MCF 10A (cell line): ENCODE data around the gene CMBL. TPM values are rescaled to one million over a fixed set of nuclear protein-coding genes. Genes with fewer than 3 reads are reported as not detected.

Source experiments
- BruUV-seq: library from RNA; stranded (reverse); fragments of 400-500 nt; replicated peaks from 2 replicates; lab custom pipeline; 2021; lab: Mats Ljungman, UMichigan
- CTCF ChIA-PET: fragments of 300-600 bp; sonication (Branson Sonifier 250); formaldehyde crosslinking; extraction: SDS; loops from one replicate; lab custom pipeline; 2021; ENCODE audit warnings: antibody characterized with exemption, inconsistent platforms; lab: Yijun Ruan, JAX
- POLR2A ChIA-PET: fragments of 300-600, 350-650 bp; sonication (Branson Sonifier 250); formaldehyde crosslinking; extraction: SDS; loops from one replicate; lab custom pipeline; 2020; ENCODE audit warnings: antibody characterized with exemption, inconsistent platforms; lab: Yijun Ruan, JAX
- DNase-seq: peaks from one replicate; pipeline ENCODE4 v3.0.0-alpha.2; 2018; ENCODE audit not compliant: unreplicated experiment
- H3K27ac Mint-ChIP-seq: one replicate; pipeline ENCODE4 v1.8.0; 2022; ENCODE audit warnings: mild to moderate bottlenecking, low read depth, mixed read lengths; ENCODE audit not compliant: unreplicated experiment
- H3K27me3 Mint-ChIP-seq: one replicate; pipeline ENCODE4 v1.8.0; 2022; ENCODE audit warnings: mixed read lengths; ENCODE audit not compliant: insufficient read depth, unreplicated experiment
- H3K36me3 Mint-ChIP-seq: one replicate; pipeline ENCODE4 v1.8.0; 2022; ENCODE audit warnings: mild to moderate bottlenecking, moderate library complexity, mixed read lengths; ENCODE audit not compliant: insufficient read depth, unreplicated experiment
- H3K4me1 Mint-ChIP-seq: one replicate; pipeline ENCODE4 v1.8.0; 2022; ENCODE audit warnings: mixed read lengths; ENCODE audit not compliant: insufficient read depth, unreplicated experiment
- H3K4me3 Mint-ChIP-seq: one replicate; pipeline ENCODE4 v1.8.0; 2022; ENCODE audit warnings: mild to moderate bottlenecking, moderate library complexity, mixed read lengths; ENCODE audit not compliant: unreplicated experiment
- H3K9me3 Mint-ChIP-seq: one replicate; pipeline ENCODE4 v1.8.0; 2022; ENCODE audit warnings: mixed read lengths; ENCODE audit not compliant: unreplicated experiment
- intact Hi-C: fragments of 100-400 bp; cut with micrococcal nuclease; formaldehyde crosslinking; loops from 2 replicates; pipeline ENCODE4 v1.14.1; 2022
- total RNA-seq: library from RNA; stranded (reverse); gene quantifications from 2 replicates; pipeline ENCODE4 v1.2.3, GENCODE V29; 2022
- TF ChIP-seq, protein P1 (sequence below): fragments of 200-600 bp; IDR thresholded peaks from one replicate; pipeline ENCODE4 v1.8.0; 2022; ENCODE audit warnings: antibody characterized with exemption, mild to moderate bottlenecking; ENCODE audit not compliant: unreplicated experiment

CMBL gene
- total RNA-seq, 1 experiment from 2014 or later, result 24.9 TPM

DNA sequence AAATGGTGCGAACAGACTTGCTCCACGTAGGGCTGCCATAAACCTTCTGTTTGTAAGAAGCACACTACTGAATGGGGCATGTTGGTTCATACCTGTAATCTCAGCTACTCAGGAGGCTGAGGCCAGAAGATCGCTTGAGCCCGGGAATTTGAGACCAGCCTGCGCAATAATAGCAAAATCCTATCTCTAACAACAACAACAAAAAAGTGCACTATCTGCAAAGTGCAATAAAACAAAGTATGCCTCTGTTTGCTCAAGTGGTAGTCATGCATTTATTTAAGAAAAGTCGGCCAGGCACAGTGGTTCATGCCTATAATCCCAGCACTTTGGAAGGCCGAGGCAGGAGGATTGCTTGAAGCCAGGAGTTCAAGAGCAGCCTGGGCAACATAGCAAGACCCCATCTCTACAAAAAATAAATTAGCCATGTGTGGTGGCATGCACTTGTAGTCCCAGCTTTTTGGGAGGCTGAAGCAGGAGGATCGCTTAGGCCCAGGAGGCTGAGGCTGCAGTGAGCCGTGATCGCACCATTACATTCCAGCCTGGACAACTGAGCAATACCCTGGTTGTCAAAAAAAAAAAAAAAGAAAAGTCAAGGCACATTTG lies 63.3 kb downstream of the CMBL start:
- no peak for DNase-seq
- no peak overlapping the region for H3K27ac Mint-ChIP-seq
- H3K4me3 Mint-ChIP-seq, result no peak overlapping the region
- no TSS peak for BruUV-seq
- no peaks in the 10 kb centered on the region for H3K9me3 Mint-ChIP-seq
- H3K27me3 Mint-ChIP-seq, result no peaks in the 10 kb centered on the region
- ChIA-PET CTCF (no interaction called here), POLR2A (no interaction called here)
- H3K4me1 Mint-ChIP-seq, result peaks cover 23% of the 10 kb centered on the region
- TF ChIP-seq, protein P1, sequence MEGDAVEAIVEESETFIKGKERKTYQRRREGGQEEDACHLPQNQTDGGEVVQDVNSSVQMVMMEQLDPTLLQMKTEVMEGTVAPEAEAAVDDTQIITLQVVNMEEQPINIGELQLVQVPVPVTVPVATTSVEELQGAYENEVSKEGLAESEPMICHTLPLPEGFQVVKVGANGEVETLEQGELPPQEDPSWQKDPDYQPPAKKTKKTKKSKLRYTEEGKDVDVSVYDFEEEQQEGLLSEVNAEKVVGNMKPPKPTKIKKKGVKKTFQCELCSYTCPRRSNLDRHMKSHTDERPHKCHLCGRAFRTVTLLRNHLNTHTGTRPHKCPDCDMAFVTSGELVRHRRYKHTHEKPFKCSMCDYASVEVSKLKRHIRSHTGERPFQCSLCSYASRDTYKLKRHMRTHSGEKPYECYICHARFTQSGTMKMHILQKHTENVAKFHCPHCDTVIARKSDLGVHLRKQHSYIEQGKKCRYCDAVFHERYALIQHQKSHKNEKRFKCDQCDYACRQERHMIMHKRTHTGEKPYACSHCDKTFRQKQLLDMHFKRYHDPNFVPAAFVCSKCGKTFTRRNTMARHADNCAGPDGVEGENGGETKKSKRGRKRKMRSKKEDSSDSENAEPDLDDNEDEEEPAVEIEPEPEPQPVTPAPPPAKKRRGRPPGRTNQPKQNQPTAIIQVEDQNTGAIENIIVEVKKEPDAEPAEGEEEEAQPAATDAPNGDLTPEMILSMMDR, result no peak
- peaks cover 7% of the 10 kb centered on the region for H3K36me3 Mint-ChIP-seq
- intact Hi-C loops, result no loop called here

DNA sequence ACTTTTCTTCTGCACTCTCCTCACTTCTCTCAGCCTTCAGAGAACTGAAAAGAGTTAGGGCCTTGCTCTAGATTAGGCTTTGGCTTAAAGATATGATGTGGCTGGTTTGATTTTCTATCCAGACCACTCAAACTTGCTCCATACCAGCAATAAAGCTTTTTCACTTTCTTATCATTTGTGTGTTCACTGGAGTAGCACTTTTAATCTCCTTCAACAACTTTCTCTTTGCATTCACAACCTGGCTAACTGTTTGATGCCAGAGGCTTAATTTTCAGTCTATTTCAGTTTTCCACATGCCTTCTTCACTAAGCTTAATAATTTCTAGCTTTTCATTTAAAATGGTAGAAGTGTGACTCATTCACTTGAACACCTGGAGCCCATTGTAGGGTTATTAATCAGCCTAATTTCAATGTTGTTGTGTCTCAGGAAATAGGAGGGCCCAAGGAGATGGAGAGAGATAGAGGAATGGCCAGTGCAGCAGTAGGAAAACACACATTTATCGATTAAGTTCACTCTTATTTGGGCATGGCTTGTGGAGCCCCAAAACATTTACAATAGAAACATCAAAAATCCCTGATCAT lies 64.0 kb downstream of the CMBL start:
- intact Hi-C loops, result no loop called here

DNA sequence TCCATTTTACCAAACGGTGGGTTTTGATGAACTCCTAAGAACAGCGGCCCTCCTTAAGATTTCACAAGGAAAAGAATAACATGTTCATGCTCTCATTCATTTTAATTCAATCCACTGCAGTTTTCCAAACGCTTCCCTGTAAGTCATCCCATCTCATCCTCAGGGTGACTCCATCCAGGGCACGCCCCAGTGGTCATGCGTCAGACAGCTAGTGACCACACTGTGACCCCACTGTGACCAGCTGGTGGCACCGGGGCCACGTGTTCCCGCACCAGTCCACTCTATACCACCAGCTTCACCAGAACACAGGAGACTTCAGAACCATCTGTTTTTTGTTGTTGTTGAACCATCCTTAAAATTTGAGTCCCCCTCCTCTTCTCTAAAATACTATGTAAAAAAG lies 72.4 kb downstream of the CMBL start:
- intact Hi-C loops, result no loop called here
- Mint-ChIP-seq H3K27me3 (no peaks in the 10 kb centered on the region), H3K4me3 (no peak overlapping the region), H3K27ac (no peak overlapping the region), H3K36me3 (peaks cover 35% of the 10 kb centered on the region), H3K9me3 (no peaks in the 10 kb centered on the region), H3K4me1 (no peaks in the 10 kb centered on the region)
- CTCF ChIA-PET, result no interaction called here
- POLR2A ChIA-PET, result interaction anchor here (1.3 kb wide), 1 partner anchor 32 kb away, joined by 3 read pairs; no protein-coding TSS in a partner anchor
- TF ChIP-seq, protein P1, result no peak
- no TSS peak for BruUV-seq
- DNase-seq, result no peak

More for the DNA sequence above, 64.0 kb downstream of the CMBL start:
- Mint-ChIP-seq H3K27ac (no peak overlapping the region), H3K36me3 (peaks cover 9% of the 10 kb centered on the region), H3K27me3 (no peaks in the 10 kb centered on the region), H3K4me1 (peaks cover 21% of the 10 kb centered on the region), H3K4me3 (no peak overlapping the region), H3K9me3 (no peaks in the 10 kb centered on the region)
- ChIA-PET POLR2A (no interaction called here), CTCF (no interaction called here)
- BruUV-seq, result no TSS peak
- TF ChIP-seq, protein P1, result no peak
- no peak for DNase-seq

DNA sequence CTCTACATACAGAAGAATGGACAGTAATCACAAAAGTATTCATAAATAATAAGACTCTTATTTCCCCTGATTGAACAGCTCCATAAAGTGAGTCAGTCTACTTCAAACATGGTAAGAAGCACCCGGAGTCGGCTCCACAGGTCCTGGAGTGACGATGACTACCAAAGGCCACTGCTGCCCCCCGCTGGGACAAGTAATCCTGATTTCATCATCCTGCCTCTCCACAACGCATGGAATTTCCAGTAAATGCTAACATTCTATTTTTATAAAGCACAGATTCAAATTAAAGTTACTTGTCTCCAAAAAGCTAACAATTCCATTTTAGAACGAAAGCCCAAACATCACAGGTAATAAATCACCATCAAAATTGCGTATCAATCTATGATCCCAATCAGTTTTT lies 74.2 kb downstream of the CMBL start:
- Mint-ChIP-seq H3K27ac (no peak overlapping the region), H3K36me3 (peaks cover 29% of the 10 kb centered on the region), H3K27me3 (no peaks in the 10 kb centered on the region), H3K4me1 (no peaks in the 10 kb centered on the region), H3K4me3 (no peak overlapping the region), H3K9me3 (no peaks in the 10 kb centered on the region)
- no TSS peak for BruUV-seq
- TF ChIP-seq, protein P1, result no peak
- intact Hi-C loops, result no loop called here
- CTCF ChIA-PET, result interaction anchor here (0.7 to 1.4 kb wide), 3 partner anchors 11 to 989 kb away, joined by 3 to 4 read pairs (median 3); no protein-coding TSS in a partner anchor
- POLR2A ChIA-PET, result no interaction called here
- DNase-seq, result peak; percentile 88
